HCT116 (cell line): ENCODE data around the gene NSG1. TPM values are rescaled to one million over a fixed set of nuclear protein-coding genes. Genes with fewer than 3 reads are reported as not detected.

ENCODE experiments used
- ATAC-seq: fragments of 200-7000 bp; cut with Tn5 transposase; 2 replicates; pipeline ENCODE4 v1.9.1; 2020; ENCODE audit warnings: mild to moderate bottlenecking, moderate library complexity
- BruUV-seq: library from RNA; stranded (reverse); fragments of 400-500 nt; replicated peaks from 2 replicates; lab custom pipeline; 2021; lab: Mats Ljungman, UMichigan
- CTCF ChIA-PET: fragments of 300-600 bp; sonication (Branson Sonifier 250); formaldehyde crosslinking; loops from one replicate; lab custom pipeline; 2021; ENCODE audit warnings: antibody characterized with exemption; lab: Charles Lee
- POLR2A ChIA-PET: fragments of 300-600, 350-600 bp; sonication (Branson Sonifier 250); formaldehyde crosslinking; loops from one replicate; lab custom pipeline; 2021; ENCODE audit warnings: antibody characterized with exemption; lab: Charles Lee
- RAD21 ChIA-PET, 2 experiments: fragments of 300-600 bp; sonication (Branson Sonifier 250); formaldehyde crosslinking; loops; one replicate each; lab custom pipeline; 2023; ENCODE audit warnings: low total read pairs in 2 of 2; ENCODE audit not compliant: uncharacterized antibody in 2 of 2, unreplicated experiment in 2 of 2, low non-redundant PET in 1 of 2; lab: Charles Lee
- DNase-seq: peaks from one replicate; pipeline ENCODE4 v3.0.0-alpha.2; 2010; ENCODE audit warnings: low read depth, low spot score
- H2AFZ ChIP-seq: fragments of 200-600 bp; shearing (Covaris generic), sonication (generic); 2 replicates; pipeline ENCODE4 v1.6.1; 2017; ENCODE audit warnings: low read depth, mixed run types, mixed read lengths, antibody characterized with exemption, low read length; ENCODE audit not compliant: poor library complexity, severe bottlenecking
- H3K27ac ChIP-seq: 2 replicates; pipeline ENCODE4 v1.5.1; 2012; ENCODE audit warnings: low read depth, low read length
- H3K27me3 ChIP-seq: fragments of 200-600 bp; sonication (generic); 2 replicates; pipeline ENCODE4 v1.6.1; 2016; ENCODE audit warnings: mixed run types, low read length, mixed read lengths; ENCODE audit not compliant: insufficient read depth
- H3K36me3 ChIP-seq, 2 experiments: fragments of 200-500 bp in 1 of 2; fragments of 200-600 bp in 1 of 2; sonication (Bioruptor generic) in 1 of 2; sonication (generic) in 1 of 2; 2 replicates each; pipeline versions ENCODE4 v1.5.1 to v1.6.1; 2014 to 2016; ENCODE audit warnings: low read length in 2 of 2, inconsistent platforms in 1 of 2, mixed read lengths in 1 of 2, mixed run types in 1 of 2; ENCODE audit not compliant: insufficient read depth in 2 of 2, control insufficient read depth in 1 of 2
- H3K4me1 ChIP-seq, 2 experiments: fragments of 200-600 bp in 1 of 2; sonication (generic) in 1 of 2; 2 replicates each; pipeline versions ENCODE4 v1.5.1 to v1.6.1; 2012 to 2017; ENCODE audit warnings: low read length in 2 of 2, inconsistent platforms in 1 of 2, mild to moderate bottlenecking in 1 of 2, mixed read lengths in 1 of 2, mixed run types in 1 of 2, moderate library complexity in 1 of 2; ENCODE audit not compliant: insufficient read depth in 2 of 2, control insufficient read depth in 1 of 2
- H3K4me2 ChIP-seq: fragments of 200-600 bp; sonication (generic); 2 replicates; pipeline ENCODE4 v1.6.1; 2017; ENCODE audit warnings: mixed run types, low read length, mixed read lengths
- H3K4me3 ChIP-seq, 2 experiments: fragments of 200-600 bp in 1 of 2; sonication (generic) in 1 of 2; replicated peaks in 1 of 2; 2 replicates each; pipeline ENCODE4 v1.5.1; 2011 to 2016; ENCODE audit warnings: low read length in 2 of 2, control low read depth in 1 of 2, low read depth in 1 of 2, mild to moderate bottlenecking in 1 of 2, mixed read lengths in 1 of 2, mixed run types in 1 of 2
- H3K79me2 ChIP-seq: fragments of 200-600 bp; sonication (generic); 2 replicates; pipeline ENCODE4 v1.6.1; 2017; ENCODE audit warnings: mild to moderate bottlenecking, mixed run types, low read length, moderate library complexity, mixed read lengths; ENCODE audit not compliant: insufficient read depth
- H3K9ac ChIP-seq: fragments of 200-600 bp; sonication (generic); 2 replicates; pipeline ENCODE4 v1.6.1; 2016; ENCODE audit warnings: low read length, mixed read lengths
- H3K9me2 ChIP-seq: fragments of 200-600 bp; sonication (generic), shearing (Covaris generic); 2 replicates; pipeline ENCODE4 v1.6.1; 2017; ENCODE audit warnings: mixed run types, mild to moderate bottlenecking, moderate library complexity; ENCODE audit not compliant: insufficient read depth
- H3K9me3 ChIP-seq, 2 experiments: fragments of 200-500 bp in 1 of 2; fragments of 200-600 bp in 1 of 2; sonication (Bioruptor generic) in 1 of 2; sonication (generic) in 1 of 2; 2 replicates each; pipeline ENCODE4 v1.6.1; 2014 to 2017; ENCODE audit warnings: low read length in 2 of 2, mixed read lengths in 2 of 2, inconsistent platforms in 1 of 2, low read depth in 1 of 2, mild to moderate bottlenecking in 1 of 2, mixed run types in 1 of 2, moderate library complexity in 1 of 2; ENCODE audit not compliant: control insufficient read depth in 1 of 2, insufficient read depth in 1 of 2
- H4K20me1 ChIP-seq: fragments of 200-600 bp; sonication (generic), shearing (Covaris generic); 2 replicates; pipeline ENCODE4 v1.6.1; 2017; ENCODE audit warnings: mixed run types, mild to moderate bottlenecking, moderate library complexity; ENCODE audit not compliant: insufficient read depth
- CBX3 ChIP-seq: IDR thresholded peaks from 2 replicates; pipeline ENCODE4 v1.6.1; 2012; ENCODE audit warnings: low read depth
- CEBPB ChIP-seq: IDR thresholded peaks from 2 replicates; pipeline ENCODE4 v1.6.1; 2012; ENCODE audit warnings: low read depth
- EGR1 ChIP-seq: IDR thresholded peaks from 2 replicates; pipeline ENCODE4 v1.6.1; 2012; ENCODE audit warnings: low read depth
- ELF1 ChIP-seq: IDR thresholded peaks from 2 replicates; pipeline ENCODE4 v1.6.1; 2012; ENCODE audit warnings: low read depth, borderline replicate concordance
- EZH2 ChIP-seq: fragments of 200-600 bp; sonication (generic); IDR thresholded peaks from 2 replicates; pipeline ENCODE4 v1.6.1; 2017; ENCODE audit warnings: antibody characterized with exemption, mixed run types
- EZH2phosphoT487 ChIP-seq: fragments of 200-600 bp; IDR thresholded peaks from 2 replicates; pipeline ENCODE4 v1.6.1; 2018; ENCODE audit warnings: antibody characterized with exemption, borderline replicate concordance
- FOSL1 ChIP-seq: IDR thresholded peaks from 2 replicates; pipeline ENCODE4 v1.6.1; 2012; ENCODE audit warnings: low read depth
- JUND ChIP-seq: IDR thresholded peaks from 2 replicates; pipeline ENCODE4 v1.6.1; 2012
- RAD21 ChIP-seq: IDR thresholded peaks from 2 replicates; pipeline ENCODE4 v1.6.1; 2012; ENCODE audit warnings: low read depth, mild to moderate bottlenecking
- SP1 ChIP-seq: IDR thresholded peaks from 2 replicates; pipeline ENCODE4 v1.6.1; 2012; ENCODE audit warnings: low read depth
- SRF ChIP-seq: IDR thresholded peaks from 2 replicates; pipeline ENCODE4 v1.6.1; 2012; ENCODE audit warnings: low read depth
- TCF7L2 ChIP-seq: IDR thresholded peaks from 2 replicates; pipeline ENCODE4 v1.7.0; 2011; ENCODE audit warnings: borderline replicate concordance, inconsistent platforms; ENCODE audit not compliant: insufficient read depth, insufficient read length; ENCODE audit errors: extremely low read depth
- ZFX ChIP-seq: fragments of 450-650 bp; IDR thresholded peaks from 2 replicates; pipeline ENCODE4 v1.6.1; 2017
- ZNF274 ChIP-seq: fragments of 200-500 bp; sonication (Bioruptor generic); IDR thresholded peaks from 2 replicates; pipeline ENCODE4 v1.6.1; 2014; ENCODE audit warnings: mild to moderate bottlenecking, low read depth, low read length, inconsistent platforms
- intact Hi-C: fragments of 100-400 bp; cut with micrococcal nuclease; formaldehyde crosslinking; loops from 2 replicates; pipeline ENCODE4 v1.10.0; 2022
- total RNA-seq: library from RNA; stranded (reverse); gene quantifications from one replicate; pipeline ENCODE4 v1.2.1, GENCODE V29; 2021; ENCODE audit not compliant: unreplicated experiment
- TF ChIP-seq, protein P1 (sequence below): IDR thresholded peaks from 2 replicates; pipeline ENCODE4 v1.6.1; 2012
- TF ChIP-seq, protein P2 (sequence below), 3 experiments: fragments of 200-600 bp in 1 of 3; sonication (generic) in 1 of 3; IDR thresholded peaks in 2 of 3; conservative IDR thresholded peaks in 1 of 3; 2 replicates each; pipeline ENCODE4 v1.5.1; 2012 to 2017; ENCODE audit warnings: low read depth in 2 of 3, low read length in 2 of 3, antibody characterized with exemption in 1 of 3, borderline replicate concordance in 1 of 3, control low read depth in 1 of 3, mild to moderate bottlenecking in 1 of 3, mixed read lengths in 1 of 3, mixed run types in 1 of 3, moderate library complexity in 1 of 3; ENCODE audit not compliant: insufficient read depth in 1 of 3
- TF ChIP-seq, protein P3 (sequence below): IDR thresholded peaks from 2 replicates; pipeline ENCODE4 v1.6.1; 2012; ENCODE audit warnings: low read depth
- TF ChIP-seq, protein P4 (sequence below): IDR thresholded peaks from 2 replicates; pipeline ENCODE4 v1.6.1; 2012

Gene NSG1
- total RNA-seq, 1 experiment from 2014 or later: 0.12 TPM

DNA sequence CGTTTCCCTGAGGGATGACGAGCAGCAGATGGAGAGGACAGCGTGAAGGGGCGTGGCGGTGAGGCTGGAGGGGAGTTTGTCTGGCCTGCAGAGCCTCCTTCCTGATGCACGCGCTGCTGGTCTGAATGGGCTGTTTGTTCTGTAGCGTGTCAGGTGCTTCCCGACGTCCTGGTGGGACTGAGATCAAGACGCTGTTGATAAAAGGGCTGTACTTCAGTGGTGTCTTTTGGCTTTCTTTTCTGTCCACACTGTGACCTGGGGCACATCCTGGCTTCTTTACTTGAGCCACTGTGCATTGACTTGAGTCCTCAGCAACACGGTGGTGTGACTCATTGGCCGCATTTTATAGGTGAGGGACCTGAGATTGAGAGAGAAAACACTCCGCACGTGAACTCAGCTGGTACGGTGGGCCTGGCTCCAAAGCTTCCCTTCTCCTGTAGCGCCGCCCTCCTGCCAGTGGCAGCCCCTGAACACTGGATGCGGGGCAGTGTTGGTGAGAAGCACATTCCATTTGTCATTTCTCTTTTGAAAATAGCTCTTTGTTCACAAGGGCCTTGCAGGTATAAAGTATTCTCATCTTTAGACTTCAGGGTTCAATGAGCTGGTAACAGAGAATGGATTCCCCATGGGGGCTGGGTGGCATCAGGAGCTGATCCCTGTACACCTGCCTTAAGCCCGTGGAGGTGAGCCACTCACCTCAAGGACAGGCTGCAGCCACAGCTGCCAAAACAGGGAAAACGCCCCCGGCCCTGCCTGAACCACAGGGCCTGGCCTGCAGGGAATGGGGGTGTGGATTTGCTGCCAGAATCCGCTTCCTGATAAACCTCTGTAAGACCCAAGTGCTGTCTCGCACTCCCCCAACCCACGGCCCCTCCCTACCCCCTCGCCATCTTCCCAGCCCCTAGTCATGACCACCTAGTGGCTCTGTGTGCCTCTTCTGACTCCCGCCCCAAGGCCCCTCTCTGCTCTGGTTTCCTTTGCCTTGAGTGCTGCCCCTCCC lies 29.2 kb downstream of the NSG1 start:
- no TSS peak for BruUV-seq
- Histone ChIP-seq H2AFZ (no peak overlapping the region), H3K27me3 (no peaks in the 10 kb centered on the region), H3K27ac (no peak overlapping the region), H4K20me1 (no peaks in the 10 kb centered on the region), H3K36me3 (peaks cover 6 to 8% of the 10 kb centered on the region in 2 experiments; a peak in 1 of 4 replicates), H3K9me2 (no peaks in the 10 kb centered on the region), H3K4me3 (no peak overlapping the region), H3K9me3 (no peaks in the 10 kb centered on the region), H3K9ac (no peak overlapping the region), H3K79me2 (no peaks in the 10 kb centered on the region), H3K4me2 (no peak overlapping the region), H3K4me1 (no peaks in the 10 kb centered on the region)
- ChIA-PET CTCF (no interaction called here), RAD21 (no interaction called here), POLR2A (no interaction called here)
- no peak for TF ChIP-seq EZH2
- TF ChIP-seq, protein P1, sequence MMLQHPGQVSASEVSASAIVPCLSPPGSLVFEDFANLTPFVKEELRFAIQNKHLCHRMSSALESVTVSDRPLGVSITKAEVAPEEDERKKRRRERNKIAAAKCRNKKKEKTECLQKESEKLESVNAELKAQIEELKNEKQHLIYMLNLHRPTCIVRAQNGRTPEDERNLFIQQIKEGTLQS: no peak
- no peak for TF ChIP-seq ZNF274
- no peak for TF ChIP-seq RAD21
- no peak for TF ChIP-seq ELF1
- TF ChIP-seq ZFX: no peak
- no peak for TF ChIP-seq TCF7L2
- TF ChIP-seq EGR1: no peak
- no peak for TF ChIP-seq SP1
- TF ChIP-seq, protein P2, sequence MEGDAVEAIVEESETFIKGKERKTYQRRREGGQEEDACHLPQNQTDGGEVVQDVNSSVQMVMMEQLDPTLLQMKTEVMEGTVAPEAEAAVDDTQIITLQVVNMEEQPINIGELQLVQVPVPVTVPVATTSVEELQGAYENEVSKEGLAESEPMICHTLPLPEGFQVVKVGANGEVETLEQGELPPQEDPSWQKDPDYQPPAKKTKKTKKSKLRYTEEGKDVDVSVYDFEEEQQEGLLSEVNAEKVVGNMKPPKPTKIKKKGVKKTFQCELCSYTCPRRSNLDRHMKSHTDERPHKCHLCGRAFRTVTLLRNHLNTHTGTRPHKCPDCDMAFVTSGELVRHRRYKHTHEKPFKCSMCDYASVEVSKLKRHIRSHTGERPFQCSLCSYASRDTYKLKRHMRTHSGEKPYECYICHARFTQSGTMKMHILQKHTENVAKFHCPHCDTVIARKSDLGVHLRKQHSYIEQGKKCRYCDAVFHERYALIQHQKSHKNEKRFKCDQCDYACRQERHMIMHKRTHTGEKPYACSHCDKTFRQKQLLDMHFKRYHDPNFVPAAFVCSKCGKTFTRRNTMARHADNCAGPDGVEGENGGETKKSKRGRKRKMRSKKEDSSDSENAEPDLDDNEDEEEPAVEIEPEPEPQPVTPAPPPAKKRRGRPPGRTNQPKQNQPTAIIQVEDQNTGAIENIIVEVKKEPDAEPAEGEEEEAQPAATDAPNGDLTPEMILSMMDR (IDR thresholded peaks at IDR 0.05 in 2 of 3, conservative IDR thresholded peaks at IDR 0.05 in 1 of 3; ENCODE audit: borderline replicate concordance in 1 of 3, insufficient read depth in 1 of 3, low read depth in 2 of 3, low read length in 2 of 3): no peak
- TF ChIP-seq CBX3: no peak
- TF ChIP-seq, protein P3, sequence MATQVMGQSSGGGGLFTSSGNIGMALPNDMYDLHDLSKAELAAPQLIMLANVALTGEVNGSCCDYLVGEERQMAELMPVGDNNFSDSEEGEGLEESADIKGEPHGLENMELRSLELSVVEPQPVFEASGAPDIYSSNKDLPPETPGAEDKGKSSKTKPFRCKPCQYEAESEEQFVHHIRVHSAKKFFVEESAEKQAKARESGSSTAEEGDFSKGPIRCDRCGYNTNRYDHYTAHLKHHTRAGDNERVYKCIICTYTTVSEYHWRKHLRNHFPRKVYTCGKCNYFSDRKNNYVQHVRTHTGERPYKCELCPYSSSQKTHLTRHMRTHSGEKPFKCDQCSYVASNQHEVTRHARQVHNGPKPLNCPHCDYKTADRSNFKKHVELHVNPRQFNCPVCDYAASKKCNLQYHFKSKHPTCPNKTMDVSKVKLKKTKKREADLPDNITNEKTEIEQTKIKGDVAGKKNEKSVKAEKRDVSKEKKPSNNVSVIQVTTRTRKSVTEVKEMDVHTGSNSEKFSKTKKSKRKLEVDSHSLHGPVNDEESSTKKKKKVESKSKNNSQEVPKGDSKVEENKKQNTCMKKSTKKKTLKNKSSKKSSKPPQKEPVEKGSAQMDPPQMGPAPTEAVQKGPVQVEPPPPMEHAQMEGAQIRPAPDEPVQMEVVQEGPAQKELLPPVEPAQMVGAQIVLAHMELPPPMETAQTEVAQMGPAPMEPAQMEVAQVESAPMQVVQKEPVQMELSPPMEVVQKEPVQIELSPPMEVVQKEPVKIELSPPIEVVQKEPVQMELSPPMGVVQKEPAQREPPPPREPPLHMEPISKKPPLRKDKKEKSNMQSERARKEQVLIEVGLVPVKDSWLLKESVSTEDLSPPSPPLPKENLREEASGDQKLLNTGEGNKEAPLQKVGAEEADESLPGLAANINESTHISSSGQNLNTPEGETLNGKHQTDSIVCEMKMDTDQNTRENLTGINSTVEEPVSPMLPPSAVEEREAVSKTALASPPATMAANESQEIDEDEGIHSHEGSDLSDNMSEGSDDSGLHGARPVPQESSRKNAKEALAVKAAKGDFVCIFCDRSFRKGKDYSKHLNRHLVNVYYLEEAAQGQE: no peak
- TF ChIP-seq, protein P4, sequence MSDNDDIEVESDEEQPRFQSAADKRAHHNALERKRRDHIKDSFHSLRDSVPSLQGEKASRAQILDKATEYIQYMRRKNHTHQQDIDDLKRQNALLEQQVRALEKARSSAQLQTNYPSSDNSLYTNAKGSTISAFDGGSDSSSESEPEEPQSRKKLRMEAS: no peak
- no peak for TF ChIP-seq SRF
- TF ChIP-seq FOSL1: no peak
- TF ChIP-seq JUND: no peak
- TF ChIP-seq EZH2phosphoT487: no peak
- TF ChIP-seq CEBPB: no peak
- DNase-seq (no peak), ATAC-seq (no peak)
- intact Hi-C loops: no loop called here
